GM20431 (cell line): ENCODE results near the gene MATR3.

ENCODE experiments used
- in situ Hi-C: fragments of 300-500 bp; cut with MseI, MboI; formaldehyde crosslinking; loops from one replicate; pipeline ENCODE4 v1.15.0; 2020; ENCODE audit warnings: low sequenced_read_pairs; ENCODE audit not compliant: unreplicated experiment

The MATR3 gene, protein sequence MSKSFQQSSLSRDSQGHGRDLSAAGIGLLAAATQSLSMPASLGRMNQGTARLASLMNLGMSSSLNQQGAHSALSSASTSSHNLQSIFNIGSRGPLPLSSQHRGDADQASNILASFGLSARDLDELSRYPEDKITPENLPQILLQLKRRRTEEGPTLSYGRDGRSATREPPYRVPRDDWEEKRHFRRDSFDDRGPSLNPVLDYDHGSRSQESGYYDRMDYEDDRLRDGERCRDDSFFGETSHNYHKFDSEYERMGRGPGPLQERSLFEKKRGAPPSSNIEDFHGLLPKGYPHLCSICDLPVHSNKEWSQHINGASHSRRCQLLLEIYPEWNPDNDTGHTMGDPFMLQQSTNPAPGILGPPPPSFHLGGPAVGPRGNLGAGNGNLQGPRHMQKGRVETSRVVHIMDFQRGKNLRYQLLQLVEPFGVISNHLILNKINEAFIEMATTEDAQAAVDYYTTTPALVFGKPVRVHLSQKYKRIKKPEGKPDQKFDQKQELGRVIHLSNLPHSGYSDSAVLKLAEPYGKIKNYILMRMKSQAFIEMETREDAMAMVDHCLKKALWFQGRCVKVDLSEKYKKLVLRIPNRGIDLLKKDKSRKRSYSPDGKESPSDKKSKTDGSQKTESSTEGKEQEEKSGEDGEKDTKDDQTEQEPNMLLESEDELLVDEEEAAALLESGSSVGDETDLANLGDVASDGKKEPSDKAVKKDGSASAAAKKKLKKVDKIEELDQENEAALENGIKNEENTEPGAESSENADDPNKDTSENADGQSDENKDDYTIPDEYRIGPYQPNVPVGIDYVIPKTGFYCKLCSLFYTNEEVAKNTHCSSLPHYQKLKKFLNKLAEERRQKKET

DNA sequence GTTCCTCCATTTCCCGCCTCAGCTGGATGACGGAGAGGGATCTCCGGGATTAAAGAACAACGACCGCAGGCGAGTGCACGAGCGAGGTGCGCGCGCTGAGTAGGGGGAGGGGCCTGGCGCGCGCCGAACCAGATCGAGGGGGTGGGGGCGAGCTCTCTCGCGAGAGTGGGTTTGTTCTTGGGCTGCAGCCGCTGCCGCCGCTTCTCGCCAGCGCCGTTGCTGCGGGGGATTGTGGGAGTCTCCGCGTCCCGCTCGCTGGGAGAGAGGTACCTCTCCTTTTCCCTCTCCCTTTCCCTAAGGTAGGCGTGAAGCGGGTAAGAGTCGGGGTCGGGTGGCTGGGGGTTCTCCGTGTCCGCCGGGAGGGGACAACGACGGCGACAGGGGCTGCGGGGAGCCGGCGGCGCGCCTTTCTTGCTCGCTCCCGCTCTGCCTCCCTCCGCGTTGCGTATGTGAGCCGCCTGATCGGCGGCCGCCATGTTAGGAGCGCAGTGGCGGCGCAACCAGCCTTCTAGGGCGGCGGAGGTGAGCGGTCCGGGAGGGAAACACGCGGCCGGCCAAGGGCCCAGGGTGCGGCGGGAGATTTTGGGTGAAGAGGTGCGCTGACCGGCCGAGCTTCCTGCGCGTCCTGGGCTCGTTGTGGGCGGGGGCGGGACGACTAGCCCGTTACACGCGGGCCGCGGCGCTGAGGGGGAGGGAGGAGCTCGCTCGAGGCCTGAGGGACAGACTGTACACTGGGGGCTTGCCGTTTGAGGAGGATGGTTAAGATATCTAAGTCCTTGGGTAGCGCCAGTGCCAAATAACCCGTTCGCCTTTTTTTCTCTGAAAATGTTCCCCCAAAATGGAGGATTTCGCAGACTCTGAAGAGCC lies at the start of gene MATR3:
TSS of gene MATR3 (plus strand) at position 234 of the 867 bp plus-strand sequence. CDS start 13,676 bp downstream, outside the sequence.
- in situ Hi-C loops: no loop called here

DNA sequence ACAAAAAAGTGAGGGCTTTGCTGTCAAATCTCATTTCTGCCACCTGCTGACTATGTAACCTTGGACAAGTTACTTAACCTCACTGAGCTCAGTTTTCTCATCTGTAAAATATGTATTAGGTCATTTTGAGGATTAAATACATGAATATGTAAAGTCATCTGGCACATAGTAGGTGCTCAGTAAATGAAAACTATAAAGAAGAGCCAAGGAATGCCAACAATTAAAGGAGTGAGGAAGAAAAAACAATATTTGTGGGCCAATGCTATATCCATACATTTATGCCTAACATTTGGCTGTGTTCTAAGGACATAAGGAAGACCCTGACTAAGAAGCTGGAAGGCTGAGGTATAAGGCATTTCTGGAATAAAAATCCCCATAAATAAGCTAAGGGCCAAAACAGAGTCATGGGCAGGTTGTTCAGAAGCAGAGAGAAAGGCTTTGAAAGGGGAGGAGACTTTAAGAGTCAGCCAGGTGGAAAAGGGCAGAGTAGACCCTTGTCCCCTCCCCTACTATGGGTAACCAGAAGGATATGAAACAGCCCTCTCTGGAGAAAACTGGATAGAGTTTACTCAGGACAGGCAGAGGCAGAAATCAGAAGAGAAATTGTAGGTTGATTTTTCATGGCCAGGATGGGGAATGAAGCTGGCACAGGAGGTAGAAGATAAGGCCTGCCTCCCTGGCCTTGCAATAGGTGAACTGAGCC lies 47.8 kb upstream of the MATR3 start:
- in situ Hi-C loops: no loop called here

DNA sequence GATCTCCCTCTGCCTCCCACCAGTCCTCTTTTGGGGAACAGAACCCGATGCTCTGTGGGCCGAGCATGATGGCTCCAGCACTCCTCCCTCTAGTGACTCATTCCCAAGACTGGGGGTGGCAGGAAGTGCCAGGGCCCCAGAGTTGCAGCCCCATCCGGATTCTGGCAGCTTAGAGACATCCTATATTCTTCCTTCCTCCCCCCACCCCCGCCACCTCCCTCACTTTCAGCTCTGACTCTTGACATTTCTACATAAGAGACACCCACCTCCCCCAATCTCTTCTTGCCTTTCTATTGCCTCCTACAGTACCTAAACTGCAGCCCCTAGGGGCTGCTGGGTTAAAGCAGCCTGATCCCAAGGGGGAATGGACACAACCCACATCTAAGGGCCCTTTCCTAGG lies 47.1 kb upstream of the MATR3 start:
- in situ Hi-C loops: no loop called here

DNA sequence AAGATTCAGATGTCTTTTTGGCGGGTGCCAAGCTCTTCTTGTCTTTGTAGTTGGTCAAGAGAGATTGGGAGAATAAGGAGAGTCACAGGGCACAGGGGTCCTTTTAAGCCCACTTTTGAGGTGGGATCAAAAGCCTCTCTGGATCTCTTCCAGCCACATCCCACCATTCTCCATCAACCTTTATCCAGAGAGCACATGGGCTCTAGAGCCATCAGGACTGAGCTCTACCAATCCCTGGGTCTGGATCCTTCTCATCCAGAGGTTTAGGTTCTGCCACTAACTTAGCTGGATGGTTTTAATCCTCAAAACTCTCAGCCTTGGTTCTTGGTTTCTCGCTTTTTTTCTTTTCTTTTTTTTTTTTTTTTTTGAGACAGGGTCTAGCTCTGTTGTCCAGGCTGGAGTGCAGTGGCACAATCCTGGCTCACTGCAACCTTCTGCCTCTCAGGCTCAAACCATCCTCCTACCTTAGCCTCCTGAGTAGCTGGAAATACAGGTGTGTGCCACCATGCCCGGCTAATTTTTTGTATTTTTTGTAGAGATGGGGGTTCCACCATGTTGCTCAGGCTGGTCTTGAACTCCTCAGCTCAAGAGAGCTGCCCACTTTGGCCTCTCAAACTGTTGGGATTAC lies 44.6 kb upstream of the MATR3 start:
- in situ Hi-C loops: no loop called here

DNA sequence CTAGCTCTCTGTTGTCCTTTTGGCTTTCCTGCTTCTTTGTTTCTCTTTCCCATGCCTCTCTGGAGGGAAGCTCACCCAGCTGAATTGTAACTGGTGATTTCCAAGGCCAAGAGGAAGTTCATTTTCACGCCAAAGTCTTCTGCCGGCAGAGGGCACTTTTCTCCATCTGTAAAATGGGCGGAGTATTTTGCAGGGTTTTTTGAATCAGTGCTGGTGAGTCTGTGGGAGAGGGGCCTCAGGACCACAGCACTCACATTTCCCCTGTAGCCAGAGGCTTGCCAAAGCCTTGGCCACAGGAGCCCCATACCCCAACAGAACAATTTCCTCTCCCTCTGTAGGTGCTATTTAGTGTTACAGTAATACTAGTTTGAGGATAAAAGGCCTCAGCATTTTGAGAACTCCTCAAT lies 42.3 kb upstream of the MATR3 start:
- in situ Hi-C loops: loop anchor here (25.0 kb wide), 1 partner anchor 664 kb away; the partner anchor contains the start of gene HSPA9

- in situ Hi-C loops: loop anchor here (25.0 kb wide), 1 partner anchor 664 kb away; the partner anchor contains the start of gene HSPA9
These were observed 41.7 kb upstream of the MATR3 start for GRCh38 chr5:139251695-139252288.

DNA sequence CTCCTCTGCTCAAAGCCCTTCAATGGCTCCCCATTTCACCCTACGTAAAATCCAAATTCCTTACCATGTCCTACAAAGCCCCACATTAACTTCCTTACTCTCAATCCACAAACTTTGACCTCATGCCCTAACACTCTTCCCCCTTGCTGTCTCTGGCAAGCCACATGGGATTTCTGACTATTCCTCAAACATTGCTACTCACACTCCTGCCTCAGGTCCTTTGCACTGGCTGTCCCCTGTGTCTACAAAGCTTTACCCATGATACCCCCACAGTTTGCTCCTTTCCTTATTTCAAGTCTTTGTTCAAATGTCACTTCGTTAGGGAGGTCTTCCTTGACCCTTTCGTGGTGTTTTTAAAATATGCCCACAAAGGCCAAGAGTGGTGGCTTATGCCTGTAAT lies 40.4 kb upstream of the MATR3 start:
- in situ Hi-C loops: loop anchor here (25.0 kb wide), 1 partner anchor 666 kb away; the partner anchor contains the start of gene HSPA9

DNA sequence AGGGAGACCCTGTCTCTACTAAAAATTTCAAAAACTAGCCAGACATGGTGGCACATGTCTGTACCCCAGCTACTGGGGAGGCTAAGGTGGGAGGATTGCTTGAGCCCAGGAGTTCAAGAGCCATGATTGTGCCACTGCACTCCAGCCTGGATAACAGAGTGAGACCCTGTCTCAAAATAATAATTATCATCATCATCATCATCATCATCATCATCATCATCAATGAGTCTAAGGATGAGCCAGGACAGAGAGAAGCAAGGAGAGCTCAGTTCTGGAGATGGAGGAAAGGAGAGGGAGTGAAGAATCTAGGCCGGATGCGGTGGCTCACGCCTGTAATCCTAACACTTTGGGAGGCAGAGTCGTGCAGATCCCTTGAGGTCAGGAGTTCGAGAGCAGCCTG lies 36.7 kb upstream of the MATR3 start:
- in situ Hi-C loops: loop anchor here (25.0 kb wide), 1 partner anchor 670 kb away; the partner anchor contains the start of gene HSPA9

GRCh38 chr5:139262059-139262741 lies 31.3 kb upstream of the MATR3 start:
- in situ Hi-C loops: loop anchor here (25.0 kb wide), 1 partner anchor 675 kb away; the partner anchor contains the start of gene HSPA9

DNA sequence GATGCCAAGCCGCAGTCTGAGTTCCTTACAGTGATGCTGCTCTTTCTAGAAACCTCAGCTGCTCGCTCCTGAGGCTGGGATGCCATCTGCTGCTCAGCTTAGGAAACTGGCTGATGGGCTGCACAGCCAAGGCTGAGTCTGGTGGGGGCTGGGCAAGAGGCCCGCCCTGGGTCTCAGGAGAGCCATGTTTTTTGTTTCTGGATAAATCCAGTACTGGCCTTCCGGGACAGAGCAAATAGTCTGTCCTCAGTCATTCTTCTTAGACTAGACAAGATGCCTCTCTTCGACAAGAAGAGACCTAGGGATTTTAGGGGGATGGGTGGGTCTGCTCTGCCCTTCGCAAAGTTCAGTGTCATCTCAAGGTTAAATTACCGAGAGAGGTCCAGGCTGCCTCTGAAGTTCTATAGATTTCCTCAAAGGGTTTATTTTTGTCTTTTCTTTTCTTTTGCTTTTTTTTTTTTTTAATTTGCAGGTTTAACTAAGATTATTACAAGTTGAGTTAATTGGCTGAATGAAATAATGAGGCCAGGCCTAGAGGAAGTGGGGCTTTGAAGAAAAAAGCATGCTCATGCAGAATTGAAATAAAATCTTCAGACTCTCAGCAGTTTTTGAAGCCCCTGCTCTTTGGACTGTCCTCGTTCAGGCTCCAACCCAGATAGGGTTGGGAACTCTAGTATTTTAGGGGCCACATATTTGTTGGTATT lies 30.6 kb upstream of the MATR3 start:
- in situ Hi-C loops: loop anchor here (25.0 kb wide), 1 partner anchor 676 kb away; the partner anchor contains the start of gene HSPA9

DNA sequence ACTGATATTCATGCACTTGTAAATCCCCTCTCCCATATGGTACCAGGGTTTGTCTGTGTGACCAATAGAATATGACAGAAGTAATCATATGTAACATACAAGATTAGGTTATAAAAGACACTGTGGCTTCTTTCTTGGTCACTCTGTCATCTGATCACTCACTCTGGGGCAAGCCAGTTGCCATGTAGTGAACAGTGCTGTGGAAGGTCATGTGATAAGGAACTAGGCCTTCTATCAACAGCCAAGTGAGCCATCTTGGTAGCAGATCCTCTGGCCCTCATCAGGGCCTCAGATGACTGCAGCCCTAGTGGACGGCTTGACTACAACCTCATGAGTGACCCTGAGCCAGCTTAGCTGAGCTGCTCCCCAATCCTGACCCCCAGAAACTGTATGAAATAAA lies 30.0 kb upstream of the MATR3 start:
- in situ Hi-C loops: loop anchor here (25.0 kb wide), 1 partner anchor 676 kb away; the partner anchor contains the start of gene HSPA9

GRCh38 chr5:139263946-139264345 lies 29.6 kb upstream of the MATR3 start:
- in situ Hi-C loops: loop anchor here (25.0 kb wide), 1 partner anchor 677 kb away; the partner anchor contains the start of gene HSPA9

GRCh38 chr5:139265001-139265400 lies 28.5 kb upstream of the MATR3 start:
- in situ Hi-C loops: loop anchor here (25.0 kb wide), 1 partner anchor 678 kb away; the partner anchor contains the start of gene HSPA9

- in situ Hi-C loops: loop anchor here (25.0 kb wide), 1 partner anchor 679 kb away; the partner anchor contains the start of gene HSPA9
These were observed 27.3 kb upstream of the MATR3 start for GRCh38 chr5:139266236-139266635.

- in situ Hi-C loops: loop anchor here (25.0 kb wide), 1 partner anchor 680 kb away; the partner anchor contains the start of gene HSPA9
These were observed 26.1 kb upstream of the MATR3 start for GRCh38 chr5:139267481-139267880.

DNA sequence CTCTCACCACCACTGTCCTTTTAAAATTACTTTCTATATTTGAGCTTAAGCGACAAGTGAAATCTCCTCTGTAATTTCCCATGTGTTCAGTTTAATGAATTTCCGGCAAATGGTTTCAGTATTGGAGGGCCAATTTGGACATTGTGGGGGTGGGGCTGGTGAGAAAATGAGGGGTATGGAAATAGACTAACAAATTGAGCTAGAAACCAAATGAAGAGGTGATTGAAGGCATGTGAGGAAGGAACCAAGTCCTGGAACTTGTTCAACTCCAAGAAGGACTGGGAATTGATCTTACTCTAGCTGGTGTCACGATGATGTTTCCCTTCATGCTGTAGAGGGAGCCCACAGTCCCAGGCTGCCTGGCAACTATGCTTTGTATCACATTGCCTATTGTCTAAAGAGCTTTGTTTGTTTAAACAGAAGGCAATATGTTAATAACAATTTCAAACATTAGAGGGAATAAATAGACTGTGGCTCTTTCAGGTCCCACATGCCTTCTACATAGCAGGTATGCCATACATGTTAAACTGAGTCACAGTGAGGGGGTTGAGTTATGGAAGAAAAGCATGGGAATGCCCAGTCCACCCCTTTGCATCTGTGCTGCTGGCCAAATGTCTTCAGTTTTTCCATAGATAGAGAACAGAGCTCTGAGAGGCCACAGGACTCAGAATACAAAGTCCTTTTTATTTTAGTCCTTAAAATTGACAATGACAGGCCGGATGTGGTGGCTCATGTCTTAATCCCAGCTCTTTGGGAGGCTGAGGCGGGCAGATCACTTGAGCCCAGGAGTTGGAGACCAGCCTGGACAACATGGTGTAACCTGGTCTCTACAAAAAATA lies 25.0 kb upstream of the MATR3 start:
- in situ Hi-C loops: loop anchor here (25.0 kb wide), 1 partner anchor 681 kb away; the partner anchor contains the start of gene HSPA9
